Stimulated activated CD8-positive, alpha-beta memory T cell treated with anti-CD3 and anti-CD28 coated beads, Interleukin-15, amount 100 ng/mL, for 48 hours (primary cell): ENCODE measurements around the gene PRDM5.

Experiments used
- DNase-seq, 2 donors: peaks; one replicate each; pipeline ENCODE4 v3.0.0-alpha.2; 2020; ENCODE audit warnings: low read depth in 2 of 2

PRDM5 gene

DNA sequence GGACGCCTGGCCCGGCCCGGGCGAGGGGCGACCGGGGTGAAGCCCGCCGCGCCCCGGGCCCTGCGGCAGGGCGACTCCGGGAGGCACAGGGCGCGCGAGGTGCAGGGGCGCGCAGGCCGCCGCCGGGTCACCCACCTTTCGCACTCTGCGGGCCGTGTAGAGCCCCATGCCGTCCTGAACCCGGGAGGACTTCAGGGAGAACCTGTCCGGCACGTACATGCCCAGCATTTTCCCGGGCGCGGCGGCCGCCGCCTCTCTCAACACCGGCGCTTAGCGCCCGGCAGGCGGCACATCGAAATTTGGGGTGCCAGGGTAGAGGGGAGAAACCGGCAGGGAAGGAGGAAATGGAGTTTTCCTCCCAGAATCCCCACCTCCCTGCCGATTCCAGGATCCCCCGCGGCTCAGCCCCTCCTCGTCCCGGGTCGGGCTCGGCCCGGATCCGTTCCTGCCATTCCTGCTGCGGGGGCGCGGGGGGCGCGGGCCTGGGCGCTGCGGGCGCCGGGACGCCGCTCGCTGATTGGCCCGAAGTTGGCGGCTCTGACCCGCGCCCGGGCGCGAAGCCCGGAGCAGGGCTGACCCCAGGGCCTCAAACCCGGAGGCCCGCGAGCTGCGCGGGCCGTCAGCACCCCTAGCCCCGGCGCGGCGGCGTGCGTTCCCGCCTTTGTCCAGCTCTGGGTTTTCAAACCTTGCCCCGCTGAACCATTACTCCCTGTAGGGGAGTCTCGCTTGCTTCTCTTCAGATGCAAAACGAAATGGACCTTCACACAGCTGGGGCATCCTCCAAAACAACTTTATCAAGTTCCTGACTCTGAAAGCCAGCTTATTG lies at the start of gene PRDM5:
Gene PRDM5, minus strand, starts transcription at position 346 of the 826 bp plus-strand sequence. Its CDS starts 118 bp downstream, at position 228.
- DNase-seq, result peak in 1 of 2 donors; percentile 12

DNA sequence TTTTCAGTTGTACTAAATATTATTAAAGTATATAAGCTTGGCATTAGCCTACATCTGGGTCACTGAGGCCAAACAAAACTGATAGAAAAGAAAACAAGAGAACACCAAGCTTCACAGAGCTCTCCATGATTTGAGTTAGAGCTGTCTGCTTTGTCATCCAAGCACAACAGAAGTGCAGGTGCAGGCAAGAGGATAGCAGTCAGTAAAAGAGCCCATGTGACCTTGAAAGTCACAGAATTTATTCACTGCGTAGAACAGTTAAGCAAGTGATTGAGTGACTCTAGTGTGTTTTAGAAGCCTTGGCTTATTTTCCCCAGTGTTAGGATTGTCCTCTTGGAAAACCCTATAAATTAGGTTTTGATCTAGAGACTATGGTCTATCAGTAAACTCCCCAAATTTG lies 49.4 kb upstream of the PRDM5 start:
- no peak for DNase-seq

DNA sequence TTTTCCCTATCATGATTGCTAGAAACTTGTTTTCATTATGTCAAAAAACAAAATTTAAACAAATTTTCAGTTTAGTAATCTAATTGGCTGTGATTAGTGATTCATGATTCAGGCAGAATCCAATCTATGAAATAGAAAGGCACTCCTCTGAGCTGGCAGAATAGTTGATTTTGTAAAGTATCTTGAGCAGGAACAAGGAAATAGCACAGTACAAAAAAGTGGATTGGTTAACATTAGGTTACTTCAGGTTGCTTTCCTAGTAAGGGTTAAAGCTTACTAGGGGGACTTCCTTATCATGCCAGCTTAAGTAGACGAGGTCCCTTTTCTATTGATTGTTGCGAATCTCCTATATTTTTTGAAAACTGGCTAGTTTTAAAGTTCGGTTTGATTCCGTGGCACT lies 43.4 kb upstream of the PRDM5 start:
- no peak for DNase-seq

DNA sequence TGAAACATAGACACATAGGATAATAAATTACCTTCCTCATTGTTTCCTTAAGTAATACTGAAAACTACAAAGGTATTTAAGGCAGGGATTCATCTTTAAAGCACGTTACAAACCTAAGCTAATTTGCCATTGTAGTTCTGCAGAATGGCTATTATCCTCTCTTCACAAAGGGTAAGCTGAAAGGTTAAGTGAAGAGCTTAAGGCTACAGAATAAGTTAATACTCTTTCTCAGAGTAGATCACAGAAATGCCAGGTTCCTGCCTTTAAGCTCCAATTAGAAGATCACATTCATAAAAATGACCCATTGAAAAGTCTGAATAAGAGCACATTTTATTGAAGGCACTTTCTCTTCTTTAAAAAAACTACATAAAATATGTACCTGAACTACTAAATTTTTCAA lies 42.1 kb upstream of the PRDM5 start:
- DNase-seq, result no peak

DNA sequence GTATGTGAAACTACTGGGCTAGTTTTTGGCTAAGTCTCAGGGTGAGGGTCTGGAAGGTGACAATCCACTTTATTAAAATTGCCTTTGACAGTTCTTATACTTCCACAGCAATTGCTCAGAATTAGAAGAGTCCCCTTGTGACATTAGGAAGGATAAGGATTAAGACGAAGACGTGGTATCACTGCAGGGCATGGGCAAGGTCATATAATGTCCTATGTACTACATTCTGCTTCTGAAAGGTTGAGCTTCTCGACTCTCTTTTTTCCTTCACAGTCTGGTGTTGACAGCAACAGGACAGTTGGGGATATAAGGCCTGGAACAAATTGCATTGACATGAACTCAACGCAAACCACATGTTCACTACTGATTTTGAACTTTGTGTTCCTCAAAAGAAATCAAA lies 40.9 kb upstream of the PRDM5 start:
- DNase-seq, result no peak

DNA sequence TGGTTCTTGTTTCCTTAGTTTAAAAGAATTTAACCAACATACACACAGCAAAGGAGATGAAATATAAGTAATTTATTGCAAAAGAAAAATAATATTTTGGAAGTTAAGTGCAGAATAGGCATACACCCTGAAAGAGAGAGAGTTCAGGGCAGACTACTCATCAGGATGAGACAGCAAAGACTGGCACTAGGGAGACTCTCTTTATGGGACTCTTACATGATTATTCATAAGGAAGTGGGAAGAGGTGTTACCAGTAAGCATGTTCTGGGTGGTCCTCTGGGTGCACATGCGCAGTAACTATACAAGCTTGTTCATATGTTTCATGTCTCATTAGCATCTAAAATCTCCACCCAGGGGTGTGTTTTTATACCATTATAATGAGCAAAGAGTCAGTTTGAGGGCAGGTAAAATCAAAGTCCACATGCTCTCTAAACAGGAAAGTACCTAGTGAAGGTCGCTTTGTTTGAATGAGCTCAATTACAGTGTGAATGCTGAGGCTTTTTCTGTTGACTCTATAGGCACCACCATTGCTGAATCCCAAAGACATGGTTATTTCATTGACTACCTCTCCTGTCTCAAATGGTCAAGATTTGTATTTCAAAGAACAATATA lies 38.2 kb upstream of the PRDM5 start:
- no peak for DNase-seq

DNA sequence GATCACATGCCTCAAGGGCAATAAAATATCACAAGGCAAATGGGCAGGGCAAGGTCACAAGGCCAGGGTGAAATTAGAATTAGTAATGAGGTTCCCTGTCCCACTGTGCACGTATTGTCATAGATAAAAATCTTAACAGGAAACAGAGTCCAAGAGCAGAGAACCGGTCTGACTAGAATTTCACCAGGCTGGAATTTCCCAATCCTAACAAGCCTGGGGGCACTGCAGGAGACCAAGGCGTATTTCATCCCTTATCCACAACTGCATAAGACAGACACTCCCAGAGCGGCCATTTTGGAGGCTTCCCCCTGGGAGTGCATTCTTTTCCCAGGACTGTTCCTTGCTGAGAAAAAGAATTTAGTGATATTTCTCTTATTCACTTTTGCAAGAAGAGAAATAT lies 25.9 kb upstream of the PRDM5 start:
- DNase-seq, result no peak

DNA sequence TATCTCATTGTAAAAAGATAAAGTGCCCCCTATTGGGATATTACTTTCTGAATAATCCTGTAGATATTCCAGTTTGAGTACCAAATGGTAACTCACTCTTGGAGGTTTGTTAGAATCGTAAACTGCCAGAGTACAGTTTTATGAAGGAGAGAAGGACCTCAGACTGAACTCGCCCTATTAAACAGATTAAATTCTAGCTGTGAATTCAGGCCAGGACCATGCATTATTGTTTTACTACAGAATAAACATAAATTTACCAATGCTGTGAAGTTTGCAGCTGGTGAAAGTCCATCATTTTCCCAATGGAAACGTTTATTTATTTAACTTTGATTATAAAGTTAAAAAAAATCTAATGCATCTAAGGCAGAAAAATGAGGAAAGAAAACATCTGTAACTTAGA lies 20.2 kb upstream of the PRDM5 start:
- no peak for DNase-seq

DNA sequence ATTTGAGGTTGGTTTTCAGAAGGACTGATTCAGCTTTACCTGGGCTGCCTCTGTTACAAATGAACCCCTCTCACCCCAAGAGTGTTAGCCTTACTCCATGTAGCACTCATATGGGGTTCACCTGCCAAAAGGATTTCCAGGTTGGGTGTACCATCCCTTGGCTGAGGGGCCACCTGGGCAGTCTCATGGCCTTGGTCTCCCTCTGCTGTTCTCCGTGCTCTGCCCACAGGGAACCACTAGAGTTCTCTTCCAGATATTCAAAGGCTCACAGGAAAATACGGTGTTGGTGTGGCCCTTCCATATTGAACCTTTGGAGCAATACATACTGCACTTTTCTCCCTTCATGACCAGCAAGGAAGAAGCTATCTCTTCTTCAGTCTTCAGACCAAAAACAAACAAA lies 18.0 kb upstream of the PRDM5 start:
- DNase-seq, result no peak

DNA sequence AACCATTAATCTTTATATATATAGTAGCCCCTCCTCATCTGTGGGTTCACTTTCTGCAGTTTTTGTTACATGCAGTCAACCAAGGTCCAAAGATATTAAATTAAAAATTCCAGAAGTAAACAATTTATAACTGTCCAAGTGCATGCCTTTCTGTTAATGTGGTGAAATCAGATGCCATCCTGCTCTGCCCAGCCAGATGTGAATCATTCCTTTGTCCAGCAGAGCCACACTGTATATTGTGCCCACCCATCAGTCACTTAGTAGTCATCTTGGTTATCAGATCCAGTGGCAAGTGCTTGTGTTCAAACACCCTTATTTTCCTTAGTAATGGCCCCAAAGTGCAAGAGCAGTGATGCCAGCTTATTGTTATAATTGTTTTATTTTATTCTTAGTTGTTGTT lies 17.2 kb upstream of the PRDM5 start:
- no peak for DNase-seq

DNA sequence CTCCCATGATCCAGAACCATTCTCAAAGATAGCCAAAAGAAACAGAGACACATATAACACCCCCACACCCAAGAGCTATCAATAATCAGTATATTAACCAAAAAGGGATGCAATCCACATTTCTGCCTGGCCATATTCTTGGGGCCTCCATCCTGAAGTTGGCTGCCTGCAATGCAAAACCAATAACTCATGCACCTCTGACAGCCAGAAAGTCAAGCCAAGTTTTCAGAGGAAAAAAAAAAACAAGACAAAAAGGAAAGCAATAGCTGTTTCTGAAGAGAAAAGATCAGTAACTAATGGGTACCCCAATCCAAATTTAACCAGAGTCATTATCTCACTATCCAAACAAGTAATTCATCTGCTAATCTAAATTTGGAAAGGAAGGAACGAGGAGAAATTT lies 7.3 kb upstream of the PRDM5 start:
- DNase-seq, result no peak

DNA sequence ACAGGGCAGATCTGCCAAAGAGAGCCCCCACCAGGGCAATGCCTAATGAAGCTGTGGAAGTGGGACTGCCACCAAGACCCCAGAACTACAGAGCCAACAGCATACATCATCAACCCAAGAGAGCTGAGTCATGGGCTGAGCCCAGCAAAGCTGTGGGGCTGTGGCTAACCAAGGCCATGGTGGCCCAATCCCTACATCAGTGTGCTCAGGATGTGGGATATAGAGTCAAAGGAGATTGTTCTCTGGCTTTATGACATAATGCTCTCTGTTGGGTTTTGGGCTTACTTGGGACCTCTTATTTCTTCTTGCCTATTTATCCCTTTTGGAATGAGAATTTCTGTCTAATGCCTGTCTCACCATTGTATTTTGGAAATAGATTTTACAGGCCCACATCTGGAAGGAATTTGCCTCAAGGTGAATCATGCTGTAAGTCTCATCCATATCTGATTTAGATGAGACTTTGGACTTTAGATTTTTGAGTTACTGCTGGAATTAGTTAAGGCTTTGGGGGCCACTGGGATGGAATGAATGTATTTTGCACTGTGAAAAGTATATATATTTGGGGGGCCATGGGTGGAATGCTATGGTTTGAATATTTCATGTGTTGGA lies 5.4 kb upstream of the PRDM5 start:
- no peak for DNase-seq

DNA sequence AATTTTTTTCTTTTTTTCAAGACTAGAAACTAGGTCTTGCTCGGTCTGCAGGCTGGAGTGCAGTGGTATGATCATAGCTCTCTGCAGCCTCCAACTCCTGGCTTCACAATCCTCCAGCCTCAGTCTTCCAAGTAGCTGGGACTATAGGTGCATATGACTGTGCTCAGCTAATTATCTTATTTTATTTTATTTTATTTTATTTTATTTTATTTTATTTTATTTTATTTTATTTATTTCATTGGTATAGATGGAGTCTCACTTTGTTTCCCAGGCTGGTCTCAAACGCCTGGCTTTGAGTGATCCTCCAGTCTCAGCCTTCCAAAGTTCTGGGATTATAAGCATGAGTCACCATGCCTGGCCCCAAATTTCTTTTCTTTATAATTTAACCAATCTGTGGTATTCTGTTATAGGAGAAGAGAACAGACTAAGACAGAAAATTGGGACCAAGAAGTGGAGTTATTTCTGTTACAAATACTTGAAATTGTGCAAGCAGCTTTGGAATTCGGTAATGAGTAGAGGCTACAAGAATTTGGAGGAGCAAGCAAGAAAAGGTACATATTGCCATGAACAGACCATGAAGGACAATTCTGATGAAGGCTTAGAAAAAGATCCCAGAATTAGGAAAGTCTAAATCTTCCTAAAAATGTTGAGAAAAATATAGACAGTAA lies 4.0 kb upstream of the PRDM5 start:
- DNase-seq, result no peak

DNA sequence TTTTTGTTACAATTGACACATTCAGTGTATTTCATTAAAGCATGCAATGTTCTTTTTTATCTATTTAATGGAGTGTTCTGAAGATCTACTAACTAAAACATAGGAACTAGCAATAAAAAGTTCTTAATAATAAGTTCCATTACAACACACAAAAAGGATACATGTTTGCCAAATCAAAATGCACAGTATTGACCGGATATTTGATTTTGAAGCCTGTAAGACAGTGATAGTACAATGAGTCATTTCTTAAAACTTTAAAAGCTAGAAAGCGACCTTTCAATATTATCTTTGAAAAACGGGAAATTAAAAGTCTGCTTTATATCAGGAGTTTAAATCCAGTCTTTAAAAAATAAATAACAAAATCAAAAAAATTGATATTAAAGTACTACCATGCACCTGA lies 2.4 kb upstream of the PRDM5 start:
- no peak for DNase-seq

DNA sequence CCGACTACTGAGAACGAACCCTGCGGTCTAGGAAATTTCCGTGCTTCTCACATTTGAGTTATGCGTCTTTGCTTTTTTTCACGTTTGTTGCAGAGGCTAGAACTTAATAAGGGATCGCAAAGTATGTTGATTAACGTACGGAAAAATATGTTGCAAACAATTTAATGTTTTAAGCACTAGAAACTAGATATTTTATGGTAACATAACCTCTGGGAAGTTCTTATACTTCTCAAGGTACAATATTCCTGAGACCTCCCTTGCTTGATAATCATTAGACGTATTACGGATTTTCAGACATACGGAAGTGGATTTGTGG lies 639 bp upstream of the PRDM5 start:
- DNase-seq, result no peak

DNA sequence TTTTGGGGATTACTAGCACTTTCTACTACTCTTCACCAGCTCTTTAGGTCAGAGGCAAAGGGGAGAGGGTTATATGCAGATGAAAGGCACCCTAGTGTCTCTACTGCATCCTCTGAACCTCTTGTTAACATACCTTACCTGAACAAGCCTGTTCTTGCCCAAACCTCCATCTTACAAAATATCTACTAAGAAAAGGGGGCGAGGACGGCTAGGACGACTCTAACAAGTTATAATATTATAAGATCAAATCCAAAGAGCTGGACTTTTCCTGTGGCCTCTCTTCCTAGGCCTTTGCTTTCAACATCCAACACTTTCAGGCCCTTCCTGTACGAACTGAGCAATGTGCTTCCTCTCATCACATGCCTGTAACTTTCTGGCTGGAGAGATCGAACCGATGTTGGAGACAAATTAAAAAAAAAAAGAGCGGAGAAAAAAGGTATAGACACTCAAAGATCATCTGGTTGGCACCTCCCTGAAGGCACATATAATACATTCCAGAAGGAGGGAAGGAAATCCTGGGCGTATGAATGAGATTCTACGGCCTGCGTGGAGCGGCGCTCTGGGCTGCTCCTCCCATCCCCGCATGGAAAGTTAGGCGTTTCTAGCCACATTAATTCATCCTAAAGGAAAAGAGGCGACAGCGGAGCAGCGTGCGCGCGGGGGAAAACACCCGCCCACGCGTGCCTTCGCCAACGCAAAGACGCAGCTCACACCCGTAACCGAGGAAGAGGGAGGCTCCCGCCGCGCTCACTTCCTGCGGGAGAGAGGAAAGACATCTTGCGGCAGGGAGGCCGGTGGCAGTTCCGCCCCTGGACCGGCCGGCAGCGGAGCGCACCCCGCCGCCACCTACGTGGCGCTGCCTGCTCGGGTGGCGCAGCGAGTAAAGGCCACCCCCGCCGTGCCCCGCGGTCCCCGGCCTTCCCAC lies 808 bp downstream of the PRDM5 start:
- DNase-seq, result peak in 1 of 2 donors; percentile 27

DNA sequence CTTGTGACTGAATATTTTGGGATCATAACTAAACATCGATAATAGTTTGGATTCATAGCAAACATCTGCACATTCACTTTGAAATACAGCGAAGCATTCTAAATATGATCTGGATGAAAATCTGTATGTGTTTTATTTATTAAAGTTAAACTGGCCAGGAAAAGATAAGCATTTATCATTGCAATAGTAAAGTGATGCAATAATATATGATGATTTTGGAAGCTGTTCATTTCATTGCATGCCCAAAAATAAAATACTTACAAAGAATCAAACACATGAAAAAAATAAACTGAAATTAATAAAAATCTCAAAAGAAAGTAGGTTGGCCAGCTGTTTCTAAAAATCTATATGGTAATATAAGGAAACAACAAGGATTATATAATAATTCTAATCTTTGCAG lies 1.9 kb downstream of the PRDM5 start:
- DNase-seq, result no peak

DNA sequence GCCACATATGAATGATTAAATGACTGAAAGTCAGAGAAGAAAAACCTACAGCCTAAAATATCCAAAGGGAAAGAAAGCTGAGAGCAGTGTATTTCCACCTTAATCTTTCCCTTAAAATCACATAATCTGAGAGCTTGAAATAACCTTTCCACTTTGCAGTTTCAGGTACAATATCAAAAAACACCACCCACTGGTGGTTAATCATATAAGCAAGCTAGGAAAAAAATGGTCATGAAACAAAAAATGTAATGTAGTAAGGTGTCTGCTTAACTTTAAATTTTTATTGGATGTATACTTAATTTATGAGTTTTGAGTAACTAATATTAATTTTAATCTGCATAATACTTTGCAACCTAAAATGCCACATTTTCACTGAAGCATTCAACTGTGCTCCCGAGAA lies 3.2 kb downstream of the PRDM5 start:
- no peak for DNase-seq

DNA sequence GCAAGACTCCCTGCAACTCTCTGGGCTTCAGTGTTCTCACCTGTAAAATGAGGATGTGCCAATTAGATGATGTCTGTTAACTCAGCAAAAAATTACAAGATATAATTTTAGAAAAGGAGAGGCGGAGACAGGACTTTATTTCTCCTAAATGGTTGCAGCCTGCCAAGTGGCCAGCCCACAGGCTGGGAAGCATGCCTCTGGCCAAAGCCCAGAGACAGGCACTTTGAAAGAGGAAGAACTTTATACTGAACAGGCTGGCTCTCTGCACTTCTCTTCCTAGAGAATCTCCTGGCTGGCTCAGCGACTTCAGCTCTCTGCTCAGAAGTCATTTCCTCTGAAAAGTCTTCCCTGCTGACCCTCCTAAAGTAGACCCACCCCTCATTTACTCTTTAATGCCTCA lies 3.7 kb downstream of the PRDM5 start:
- DNase-seq, result no peak

DNA sequence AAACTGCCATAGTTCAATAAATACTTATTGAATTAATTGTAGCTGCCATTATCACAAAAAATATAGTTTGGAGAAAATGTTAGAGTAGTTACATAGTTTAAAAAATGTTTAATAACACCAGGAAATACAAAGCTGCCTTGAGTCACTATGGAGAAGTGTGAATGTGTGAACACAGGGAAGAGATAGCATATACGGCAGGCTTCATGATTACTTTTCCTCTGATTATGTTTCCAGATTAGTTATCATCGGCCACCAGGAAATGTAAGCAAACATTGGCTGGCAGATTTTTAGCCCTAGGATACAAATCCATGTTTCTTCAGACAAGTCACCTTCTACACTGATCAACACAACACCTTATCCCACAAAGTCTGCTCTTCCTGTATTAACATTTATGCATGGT lies 4.4 kb downstream of the PRDM5 start:
- DNase-seq, result no peak

DNA sequence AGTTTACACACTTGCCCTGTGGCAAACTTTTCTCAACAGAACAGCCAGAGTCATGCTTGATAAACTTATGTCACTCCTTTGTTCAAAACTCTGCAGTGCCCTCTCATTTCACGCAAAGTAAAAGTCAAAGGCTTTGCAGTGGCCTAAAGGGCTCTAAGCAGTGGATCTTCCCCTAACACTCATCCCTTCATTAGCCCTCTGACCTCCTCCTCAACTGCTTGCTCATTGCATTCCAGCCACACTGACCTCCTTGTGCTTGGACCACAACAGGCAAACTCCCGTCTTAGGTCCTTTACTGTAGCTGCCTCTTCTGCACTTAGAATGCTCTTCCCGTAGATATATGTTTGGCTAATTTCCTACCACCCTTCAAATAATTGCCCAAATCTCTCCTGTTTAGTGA lies 5.6 kb downstream of the PRDM5 start:
- DNase-seq, result no peak

DNA sequence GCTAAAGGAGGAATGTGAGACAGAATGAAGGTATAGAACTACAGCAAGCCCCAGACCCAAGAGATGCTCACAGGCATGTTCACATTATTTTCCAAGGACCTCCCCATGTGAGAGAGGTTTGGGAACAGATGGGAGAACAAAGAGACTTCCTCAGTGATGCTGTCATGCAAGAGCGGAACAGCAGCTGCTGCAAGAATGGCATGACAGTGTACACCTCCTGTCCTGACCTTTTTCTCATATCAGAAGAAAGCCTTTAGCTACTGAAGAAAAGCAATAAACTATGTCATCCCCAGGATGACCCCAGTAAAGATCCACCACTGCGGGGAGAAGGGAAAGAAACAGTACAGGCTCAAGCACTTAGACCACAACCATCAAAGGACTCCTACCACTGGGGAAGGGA lies 7.2 kb downstream of the PRDM5 start:
- DNase-seq, result no peak
